VCaP (cell line): ENCODE measurements around the gene EPM2A.
A peak's percentile ranks its signal among the peaks of the same experiment; 100 is the strongest.

Experiments
- H3K27ac ChIP-seq: fragments of 450-650 bp; 2 replicates; pipeline ENCODE4 v1.5.1; 2017
- TF ChIP-seq, protein P1 (sequence below): fragments of 450-650 bp; conservative IDR thresholded peaks from 2 replicates; pipeline ENCODE4 v1.5.1; 2017; ENCODE audit warnings: mild to moderate bottlenecking, moderate library complexity

EPM2A gene

GRCh38 chr6:145735356-145736165 lies at the start of gene EPM2A:
Gene EPM2A (minus strand): TSS chr6:145735520. CDS start chr6:145735498, 22 bp downstream.
- peak within 1 kb of the TSS; percentile 95 for H3K27ac ChIP-seq

GRCh38 chr6:145784683-145785082 lies 49.4 kb upstream of the EPM2A start:
- TF ChIP-seq, protein P1, sequence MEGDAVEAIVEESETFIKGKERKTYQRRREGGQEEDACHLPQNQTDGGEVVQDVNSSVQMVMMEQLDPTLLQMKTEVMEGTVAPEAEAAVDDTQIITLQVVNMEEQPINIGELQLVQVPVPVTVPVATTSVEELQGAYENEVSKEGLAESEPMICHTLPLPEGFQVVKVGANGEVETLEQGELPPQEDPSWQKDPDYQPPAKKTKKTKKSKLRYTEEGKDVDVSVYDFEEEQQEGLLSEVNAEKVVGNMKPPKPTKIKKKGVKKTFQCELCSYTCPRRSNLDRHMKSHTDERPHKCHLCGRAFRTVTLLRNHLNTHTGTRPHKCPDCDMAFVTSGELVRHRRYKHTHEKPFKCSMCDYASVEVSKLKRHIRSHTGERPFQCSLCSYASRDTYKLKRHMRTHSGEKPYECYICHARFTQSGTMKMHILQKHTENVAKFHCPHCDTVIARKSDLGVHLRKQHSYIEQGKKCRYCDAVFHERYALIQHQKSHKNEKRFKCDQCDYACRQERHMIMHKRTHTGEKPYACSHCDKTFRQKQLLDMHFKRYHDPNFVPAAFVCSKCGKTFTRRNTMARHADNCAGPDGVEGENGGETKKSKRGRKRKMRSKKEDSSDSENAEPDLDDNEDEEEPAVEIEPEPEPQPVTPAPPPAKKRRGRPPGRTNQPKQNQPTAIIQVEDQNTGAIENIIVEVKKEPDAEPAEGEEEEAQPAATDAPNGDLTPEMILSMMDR: no peak
- no peak overlapping the region for H3K27ac ChIP-seq

More at GRCh38 chr6:145735356-145736165, at the start of gene EPM2A:
- TF ChIP-seq, protein P1: no peak

DNA sequence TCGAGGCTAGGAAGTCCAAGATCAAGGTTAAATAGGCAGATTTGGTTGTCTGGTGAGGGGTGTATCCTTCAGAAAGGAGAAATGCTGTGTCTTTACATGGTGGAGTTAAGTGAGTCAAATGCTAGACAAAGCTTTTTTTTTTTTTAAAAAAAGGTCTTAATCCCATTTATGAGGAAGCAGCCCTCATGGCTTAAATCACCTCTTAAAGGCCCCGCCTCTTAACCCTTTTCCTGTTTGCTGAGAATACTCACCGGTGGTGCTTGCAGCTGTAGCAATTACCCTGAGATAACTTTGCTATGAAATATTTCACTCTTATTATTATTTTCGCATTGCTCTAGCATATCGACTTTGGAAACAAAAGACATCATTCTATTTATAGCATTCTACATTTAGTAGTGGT lies 48.5 kb upstream of the EPM2A start:
- TF ChIP-seq, protein P1: no peak

GRCh38 chr6:145772846-145773245 lies 37.5 kb upstream of the EPM2A start:
- TF ChIP-seq, protein P1: no peak
- no peak overlapping the region for H3K27ac ChIP-seq

More for the DNA sequence above, 48.5 kb upstream of the EPM2A start:
- no peak overlapping the region for H3K27ac ChIP-seq

- no peak overlapping the region for H3K27ac ChIP-seq
- TF ChIP-seq, protein P1: no peak
Measured at GRCh38 chr6:145765449-145765848, 30.1 kb upstream of the EPM2A start.

DNA sequence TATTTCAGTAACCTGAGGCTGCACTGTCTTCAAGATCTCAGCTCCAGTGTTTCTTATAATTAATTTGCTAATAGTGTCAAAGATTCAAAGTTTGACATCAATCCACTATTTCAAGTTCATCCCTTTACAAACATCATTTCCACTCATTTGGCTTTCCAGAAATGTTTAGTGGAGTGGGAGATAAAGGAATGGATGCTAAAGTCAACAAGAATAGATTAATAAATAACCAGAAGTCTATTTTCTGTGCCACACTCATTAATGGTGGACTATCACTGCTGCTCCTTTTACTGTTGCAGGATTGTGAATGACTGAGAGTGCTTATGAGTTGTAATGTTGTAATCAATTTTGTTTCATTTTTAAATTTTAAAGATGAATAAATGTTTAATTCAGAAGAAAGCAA lies 28.4 kb upstream of the EPM2A start:
- TF ChIP-seq, protein P1: no peak

GRCh38 chr6:145761584-145761983 lies 26.3 kb upstream of the EPM2A start:
- TF ChIP-seq, protein P1: no peak

More for the DNA sequence above, 28.4 kb upstream of the EPM2A start:
- H3K27ac ChIP-seq: peak overlapping the region; percentile 49

More at GRCh38 chr6:145761584-145761983, 26.3 kb upstream of the EPM2A start:
- H3K27ac ChIP-seq: no peak overlapping the region
